HepG2 (cell line): ENCODE data around the gene ZNF792. TPM values are rescaled to one million over a fixed set of nuclear protein-coding genes. Genes with fewer than 3 reads are reported as not detected.
A peak's percentile ranks its signal among the peaks of the same experiment; 100 is the strongest.

Experiments used
- ATF7-NPFF ChIP-seq: sonication (generic); formaldehyde crosslinking; IDR thresholded peaks from 2 replicates; pipeline ENCODE4 v1.8.1; 2023; ENCODE audit warnings: mild to moderate bottlenecking, low read depth, missing genetic modification reagents, moderate library complexity
- CC2D1A ChIP-seq: sonication (generic); formaldehyde crosslinking; IDR thresholded peaks from 2 replicates; pipeline ENCODE4 v1.8.1; 2023; ENCODE audit warnings: mild to moderate bottlenecking, missing genetic modification reagents
- ETV5 ChIP-seq: IDR thresholded peaks from 2 replicates; pipeline ENCODE4 v1.6.1; 2018; ENCODE audit warnings: missing biosample characterization, missing genetic modification reagents, inconsistent platforms, borderline replicate concordance
- GABPA ChIP-seq, 2 experiments: IDR thresholded peaks; 2 replicates each; pipeline ENCODE4 v1.6.1; 2011 to 2016; ENCODE audit warnings: low read depth in 2 of 2, low read length in 1 of 2, missing biosample characterization in 1 of 2, missing genetic modification characterization in 1 of 2
- HDAC2 ChIP-seq: sonication (generic); formaldehyde crosslinking; IDR thresholded peaks from 2 replicates; pipeline ENCODE4 v1.4.0; 2020; ENCODE audit warnings: missing genetic modification reagents
- HOXD1 ChIP-seq: sonication (generic); formaldehyde crosslinking; IDR thresholded peaks from 2 replicates; pipeline ENCODE4 v1.5.0; 2020; ENCODE audit warnings: missing genetic modification reagents
- KMT2A ChIP-seq: sonication (generic); formaldehyde crosslinking; IDR thresholded peaks from 2 replicates; pipeline ENCODE4 v1.4.0; 2020; ENCODE audit warnings: missing genetic modification reagents
- MYC ChIP-seq: sonication (generic); formaldehyde crosslinking; IDR thresholded peaks from 2 replicates; pipeline ENCODE4 v1.9.0; 2021; ENCODE audit warnings: missing genetic modification reagents, borderline replicate concordance
- NFYB ChIP-seq: sonication (generic); formaldehyde crosslinking; IDR thresholded peaks from 2 replicates; pipeline ENCODE4 v1.4.0; 2020; ENCODE audit warnings: missing genetic modification reagents
- NR2C2 ChIP-seq: sonication (generic); formaldehyde crosslinking; IDR thresholded peaks from 2 replicates; pipeline ENCODE4 v1.4.0; 2020; ENCODE audit warnings: missing genetic modification reagents, mild to moderate bottlenecking, moderate library complexity, borderline replicate concordance
- RXRA ChIP-seq: sonication (generic); formaldehyde crosslinking; IDR thresholded peaks from 2 replicates; pipeline ENCODE4 v1.5.1; 2020; ENCODE audit warnings: missing genetic modification reagents
- ZNF335 ChIP-seq: sonication (generic); formaldehyde crosslinking; IDR thresholded peaks from 2 replicates; pipeline ENCODE4 v1.4.0; 2020; ENCODE audit warnings: missing genetic modification reagents
- ZNF646 ChIP-seq: sonication (generic); formaldehyde crosslinking; IDR thresholded peaks from 2 replicates; pipeline ENCODE4 v1.9.0; 2021; ENCODE audit warnings: mild to moderate bottlenecking, missing genetic modification reagents
- ZNF687 ChIP-seq: sonication (generic); formaldehyde crosslinking; IDR thresholded peaks from 2 replicates; pipeline ENCODE4 v1.5.1; 2020; ENCODE audit warnings: mild to moderate bottlenecking, missing genetic modification reagents, moderate library complexity
- ZNF75D ChIP-seq: sonication (generic); formaldehyde crosslinking; IDR thresholded peaks from 2 replicates; pipeline ENCODE4 v1.8.1; 2023; ENCODE audit warnings: missing genetic modification reagents, mild to moderate bottlenecking, borderline replicate concordance
- ZNF788 ChIP-seq: sonication (generic); formaldehyde crosslinking; IDR thresholded peaks from 2 replicates; pipeline ENCODE4 v1.5.0; 2020; ENCODE audit warnings: mild to moderate bottlenecking, missing genetic modification reagents, borderline replicate concordance
- polyA plus RNA-seq, 8 experiments: library from polyadenylated mRNA; depleted of rRNA in 3 of 8; stranded (reverse) in 7 of 8; unstranded in 1 of 8; fragments of >200 nt; fragmentation: Illumina TruSeq in 4 of 8; extraction: Trizol in 4 of 8; gene quantifications; 2 replicates each; pipeline versions ENCODE4 v1.2.1 to v1.2.3, GENCODE V29; 2011 to 2016; ENCODE audit warnings: low read depth in 4 of 8, missing spikeins in 1 of 8, mixed read lengths in 1 of 8; ENCODE audit not compliant: insufficient read depth in 1 of 8
- total RNA-seq, 5 experiments: library from RNA; depleted of rRNA; stranded (reverse); fragments of >200 nt; fragmentation: Illumina TruSeq; extraction: Trizol; gene quantifications; 2 replicates each; pipeline ENCODE4 v1.2.3, GENCODE V29; 2016; ENCODE audit warnings: low read depth in 1 of 5
- TF ChIP-seq, protein P1 (sequence below): sonication (generic); formaldehyde crosslinking; conservative IDR thresholded peaks from 2 replicates; pipeline ENCODE4 v1.8.0; 2022; ENCODE audit warnings: low read depth, missing genetic modification reagents

Gene ZNF792
- total and polyA plus RNA-seq, 2 of the 13 experiments (the other 11 are each of a cell fraction or from before 2014, with no cell fraction given): 5.5 to 11.5 TPM

DNA sequence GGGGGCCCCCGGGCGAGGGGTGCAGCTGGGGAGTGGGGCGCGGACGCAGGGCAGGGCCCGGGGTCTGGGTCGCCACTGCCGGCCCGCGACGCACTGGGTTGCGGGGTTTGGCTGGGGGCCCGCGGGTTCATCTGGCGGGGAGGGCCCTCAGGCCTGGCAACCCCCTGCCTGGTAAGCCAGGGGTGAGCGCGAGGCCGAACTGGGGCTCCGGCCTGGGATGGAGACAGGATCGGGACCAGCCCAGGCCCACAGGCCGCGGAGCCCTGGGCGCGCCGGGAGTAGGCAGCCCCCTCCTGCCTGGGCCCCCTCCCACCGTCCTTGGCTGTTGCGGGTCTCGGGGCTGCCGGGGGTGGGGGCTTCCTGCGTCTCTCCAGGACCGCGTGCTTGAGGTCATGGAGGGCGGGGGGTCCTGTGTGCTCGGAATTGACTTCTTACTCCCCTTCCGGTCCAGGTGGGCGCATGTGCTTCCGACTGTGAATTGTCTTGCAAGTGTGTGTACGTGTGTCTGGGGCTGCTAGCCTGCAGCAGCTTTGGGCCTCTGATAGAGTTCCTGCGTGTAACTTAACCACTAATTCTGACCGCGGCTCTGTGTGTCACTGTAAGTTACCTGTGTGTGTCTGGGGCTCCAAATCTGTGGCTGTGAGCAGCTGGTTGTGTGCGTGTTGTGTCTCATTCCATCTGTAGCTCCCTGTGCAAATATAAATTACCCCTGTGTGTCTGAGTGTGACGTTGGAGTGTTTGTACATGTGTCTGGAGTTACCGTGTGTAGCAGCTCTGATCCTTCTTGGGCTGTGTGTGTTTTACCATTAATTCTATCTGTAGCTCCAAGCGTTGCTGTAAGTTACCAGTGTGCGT, 36.8 kb upstream of the ZNF792 start (continued):
- TF ChIP-seq HDAC2 (no peak), CC2D1A (CRISPR knock-in tag) (no peak), NR2C2 (0 out of 2 replicates have a peak, but pooled peaks have one; percentile 21), KMT2A (CRISPR knock-in tag) (no peak), HOXD1 (CRISPR knock-in tag) (no peak), MYC (peak; percentile 86), ZNF646 (peak; percentile 68; the same call in 1 of the 2 replicates), ZNF75D (CRISPR knock-in tag) (no peak), NFYB (no peak), RXRA (CRISPR knock-in tag) (peak; percentile 38), GABPA (IDR thresholded peaks at IDR 0.05; ENCODE audit: low read depth, low read length) (no peak), GABPA (CRISPR knock-in tag; IDR thresholded peaks at IDR 0.05; ENCODE audit: low read depth) (peak; percentile 63), ZNF335 (no peak), ZNF687 (CRISPR knock-in tag) (peak; percentile 72), ATF7-NPFF (no peak), ETV5 (peak; percentile 70), ZNF788 (CRISPR knock-in tag) (peak; percentile 51; the same call in 1 of the 2 replicates)
- TF ChIP-seq, protein P1, sequence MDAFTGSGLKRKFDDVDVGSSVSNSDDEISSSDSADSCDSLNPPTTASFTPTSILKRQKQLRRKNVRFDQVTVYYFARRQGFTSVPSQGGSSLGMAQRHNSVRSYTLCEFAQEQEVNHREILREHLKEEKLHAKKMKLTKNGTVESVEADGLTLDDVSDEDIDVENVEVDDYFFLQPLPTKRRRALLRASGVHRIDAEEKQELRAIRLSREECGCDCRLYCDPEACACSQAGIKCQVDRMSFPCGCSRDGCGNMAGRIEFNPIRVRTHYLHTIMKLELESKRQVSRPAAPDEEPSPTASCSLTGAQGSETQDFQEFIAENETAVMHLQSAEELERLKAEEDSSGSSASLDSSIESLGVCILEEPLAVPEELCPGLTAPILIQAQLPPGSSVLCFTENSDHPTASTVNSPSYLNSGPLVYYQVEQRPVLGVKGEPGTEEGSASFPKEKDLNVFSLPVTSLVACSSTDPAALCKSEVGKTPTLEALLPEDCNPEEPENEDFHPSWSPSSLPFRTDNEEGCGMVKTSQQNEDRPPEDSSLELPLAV (CRISPR knock-in tag): no peak
